Diencephalon (tissue), 1 donor: ENCODE measurements around the gene DOP1B. TPM values are rescaled to one million over a fixed set of nuclear protein-coding genes. Genes with fewer than 3 reads are reported as not detected.

Experiments
- total RNA-seq: library from RNA; depleted of rRNA; stranded (reverse); fragments of >200 nt; gene quantifications from one replicate; pipeline ENCODE4 v1.2.3, GENCODE V29; 2014

DOP1B gene
- total RNA-seq: 32.3 TPM

DNA sequence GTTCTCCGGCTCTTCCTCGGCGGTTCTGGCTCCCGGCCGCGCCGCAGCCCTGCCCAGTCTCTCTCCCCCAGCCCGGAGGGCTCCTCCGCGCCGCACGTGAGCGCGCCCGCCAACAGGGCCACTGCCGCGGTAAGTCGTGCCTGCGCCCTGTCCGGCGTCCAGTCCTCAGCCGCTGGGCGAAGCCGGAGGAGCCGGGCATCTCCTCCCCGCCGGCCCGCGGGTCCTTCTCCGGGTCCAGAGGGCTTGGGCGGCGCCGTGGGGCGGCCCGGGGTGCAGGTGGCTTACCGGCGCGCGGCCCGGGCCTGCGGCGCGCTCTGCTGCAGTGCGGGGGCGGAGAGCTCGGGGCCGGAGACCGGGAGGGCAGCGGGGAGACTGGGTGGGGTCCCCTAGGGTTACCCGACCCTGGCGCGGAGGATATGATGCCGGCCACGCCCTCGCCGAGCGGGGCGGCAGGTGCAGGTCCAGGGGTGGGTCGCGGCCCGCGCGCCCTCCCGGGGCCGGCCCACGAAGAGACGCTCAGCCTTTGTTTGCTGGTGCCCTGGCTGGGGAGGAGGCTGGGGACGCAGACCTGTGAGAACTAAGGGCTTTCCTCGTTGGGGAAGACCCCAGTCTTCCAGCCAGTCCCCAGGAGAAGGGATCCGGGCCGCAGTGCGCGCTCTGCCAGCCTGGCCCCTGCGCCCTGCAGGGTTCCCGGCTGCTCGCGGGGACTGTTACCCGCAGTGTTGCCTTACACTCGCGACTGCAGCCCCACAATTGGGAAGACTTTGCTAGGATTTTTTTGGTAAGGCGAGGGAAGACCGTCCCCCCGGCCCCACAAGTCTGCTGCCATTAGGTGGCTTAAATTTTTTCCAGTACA lies at the start of gene DOP1B:
Gene DOP1B (plus strand): TSS at position 10 of the 856 bp plus-strand sequence. CDS start 7,910 bp downstream, outside the sequence.

GRCh38 chr21:36134803-36135390 lies 21.7 kb upstream of the DOP1B start, which contains the start of gene CBR3:
Gene CBR3 (plus strand): TSS chr21:36135079. CDS start chr21:36135193, 114 bp downstream.

Other genes starting within 250 kb of the DOP1B start
- 33.7 TPM for gene SETD4, start 96.3 kb upstream of the DOP1B start, total RNA-seq
- gene CBR1, start 86.8 kb upstream of the DOP1B start, total RNA-seq: 34.1 TPM
- 2.1 TPM for gene CBR3, start 21.7 kb upstream of the DOP1B start, total RNA-seq
- 85.8 TPM for gene MORC3, start 163.4 kb downstream of the DOP1B start, total RNA-seq
- gene CHAF1B, start 228.6 kb downstream of the DOP1B start, total RNA-seq: 3.9 TPM